ENCODE results near the gene AKT3. TPM values are rescaled to one million over a fixed set of nuclear protein-coding genes. Genes with fewer than 3 reads are reported as not detected.

AKT3 gene
- total and polyA plus RNA-seq, 2 of the 8 experiments (the other 6 are each of a cell fraction or from before 2014, with no cell fraction given): 6.0 to 36.4 TPM

- TF ChIP-seq EZH2 (IDR thresholded peaks at IDR 0.05; ENCODE audit: low read depth, low read length, severe bottlenecking) (no peak), ATF2 (IDR thresholded peaks at IDR 0.05; ENCODE audit: low read length) (no peak), CREB1 (IDR thresholded peaks at IDR 0.05) (no peak)
Observed at GRCh38 chr1:243482141-243483022, 367.7 kb downstream of the AKT3 start (continued).

All from H1 (cell line).